ENCODE measurements around the gene SEPTIN7.

The SEPTIN7 gene

DNA sequence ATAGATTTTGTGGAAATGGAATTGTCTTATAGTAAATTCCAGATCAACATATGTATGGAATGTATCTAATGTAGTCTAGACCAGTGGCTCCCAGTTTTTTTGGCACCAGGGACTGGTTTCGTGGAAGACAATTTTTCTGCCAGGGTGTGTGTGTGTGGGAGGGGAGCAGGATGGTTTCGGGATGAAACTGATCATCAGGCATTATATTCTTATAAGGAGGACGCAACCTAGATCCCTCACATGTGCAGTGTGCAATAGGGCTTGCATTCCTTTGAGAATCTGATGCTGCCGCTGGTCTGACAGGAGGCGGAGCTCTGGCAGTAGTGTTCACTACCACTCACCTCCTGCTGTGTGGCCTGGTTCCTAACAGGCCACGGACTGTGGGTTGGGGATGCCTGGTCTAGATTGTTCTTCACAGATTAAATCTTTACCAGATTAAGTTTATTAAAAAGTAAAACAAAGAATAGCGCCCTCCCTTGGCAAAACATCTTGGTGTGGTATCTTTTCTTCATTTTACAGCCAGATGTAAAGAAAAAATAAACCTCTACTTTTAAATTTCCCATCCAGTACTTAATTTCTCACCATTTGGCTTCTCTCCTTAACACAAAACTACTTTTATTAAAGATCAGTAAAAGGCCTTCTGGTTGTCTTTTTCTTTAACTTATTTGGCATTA lies 48.4 kb downstream of the SEPTIN7 start:
- peaks cover 65% of the 10 kb centered on the region for H3K79me2 ChIP-seq (ENCODE audit: insufficient read depth, low read length)
- H4K20me1 ChIP-seq (ENCODE audit: insufficient read depth, low read length) = no peaks in the 10 kb centered on the region
- no peaks in the 10 kb centered on the region for H3K9me2 ChIP-seq (ENCODE audit: low read depth, low read length)

DNA sequence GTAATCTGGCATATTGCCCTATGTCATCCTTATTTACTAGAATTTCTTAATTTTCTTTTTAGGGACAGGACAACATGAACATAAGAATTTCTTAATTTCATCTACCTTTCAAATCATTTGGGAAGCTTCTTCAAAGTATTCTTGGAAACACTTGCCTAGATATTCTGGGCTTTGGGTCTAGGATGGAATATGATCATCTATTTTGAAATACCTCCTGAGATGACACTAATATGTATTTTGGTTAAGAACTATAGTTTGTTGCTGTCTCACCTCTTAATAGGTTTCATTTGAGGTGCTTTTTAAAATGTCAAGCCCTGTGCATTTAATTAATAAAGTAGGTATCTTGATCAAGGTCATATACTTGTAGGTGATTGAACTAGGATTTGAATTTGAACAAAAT lies 49.1 kb downstream of the SEPTIN7 start:
- Histone ChIP-seq H3K9ac (ENCODE audit: low read length) (no peak overlapping the region), H3K9me3 (ENCODE audit: low read length) (peaks cover 9% of the 10 kb centered on the region), H3K79me2 (ENCODE audit: insufficient read depth, low read length) (peaks cover 66% of the 10 kb centered on the region), H3K27ac (ENCODE audit: low read depth, low read length, poor library complexity, severe bottlenecking) (no peak overlapping the region), H4K20me1 (ENCODE audit: insufficient read depth, low read length) (no peaks in the 10 kb centered on the region), H3K4me1 (ENCODE audit: insufficient read depth, low read length, severe bottlenecking) (no peaks in the 10 kb centered on the region), H3K27me3 (ENCODE audit: insufficient read depth, low read length) (no peaks in the 10 kb centered on the region), H3K4me2 (ENCODE audit: low read length) (no peak overlapping the region), H3F3A (ENCODE audit: insufficient read depth, low read length) (no peaks in the 10 kb centered on the region), H2AFZ (ENCODE audit: low read length) (no peak overlapping the region), H3K4me3 (ENCODE audit: low read depth, low read length, poor library complexity, severe bottlenecking) (no peak overlapping the region), H3K36me3 (ENCODE audit: insufficient read depth, low read length) (peaks cover 76% of the 10 kb centered on the region), H3K9me2 (ENCODE audit: low read depth, low read length) (no peaks in the 10 kb centered on the region)
- no peak for TF ChIP-seq EZH2 (IDR thresholded peaks at IDR 0.05; ENCODE audit: borderline replicate concordance, low read length)
- TF ChIP-seq, protein P1, sequence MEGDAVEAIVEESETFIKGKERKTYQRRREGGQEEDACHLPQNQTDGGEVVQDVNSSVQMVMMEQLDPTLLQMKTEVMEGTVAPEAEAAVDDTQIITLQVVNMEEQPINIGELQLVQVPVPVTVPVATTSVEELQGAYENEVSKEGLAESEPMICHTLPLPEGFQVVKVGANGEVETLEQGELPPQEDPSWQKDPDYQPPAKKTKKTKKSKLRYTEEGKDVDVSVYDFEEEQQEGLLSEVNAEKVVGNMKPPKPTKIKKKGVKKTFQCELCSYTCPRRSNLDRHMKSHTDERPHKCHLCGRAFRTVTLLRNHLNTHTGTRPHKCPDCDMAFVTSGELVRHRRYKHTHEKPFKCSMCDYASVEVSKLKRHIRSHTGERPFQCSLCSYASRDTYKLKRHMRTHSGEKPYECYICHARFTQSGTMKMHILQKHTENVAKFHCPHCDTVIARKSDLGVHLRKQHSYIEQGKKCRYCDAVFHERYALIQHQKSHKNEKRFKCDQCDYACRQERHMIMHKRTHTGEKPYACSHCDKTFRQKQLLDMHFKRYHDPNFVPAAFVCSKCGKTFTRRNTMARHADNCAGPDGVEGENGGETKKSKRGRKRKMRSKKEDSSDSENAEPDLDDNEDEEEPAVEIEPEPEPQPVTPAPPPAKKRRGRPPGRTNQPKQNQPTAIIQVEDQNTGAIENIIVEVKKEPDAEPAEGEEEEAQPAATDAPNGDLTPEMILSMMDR (IDR thresholded peaks at IDR 0.05; ENCODE audit: low read length) = no peak

More for the DNA sequence above, 48.4 kb downstream of the SEPTIN7 start:
- TF ChIP-seq, protein P1 (IDR thresholded peaks at IDR 0.05; ENCODE audit: low read length) = peak; percentile 18; the same call in 1 of the 2 replicates
- TF ChIP-seq EZH2 (IDR thresholded peaks at IDR 0.05; ENCODE audit: borderline replicate concordance, low read length) = no peak
- Histone ChIP-seq H3K9me3 (ENCODE audit: low read length) (peaks cover 8% of the 10 kb centered on the region), H3K36me3 (ENCODE audit: insufficient read depth, low read length) (peaks cover 78% of the 10 kb centered on the region), H3K27me3 (ENCODE audit: insufficient read depth, low read length) (no peaks in the 10 kb centered on the region), H3K4me1 (ENCODE audit: insufficient read depth, low read length, severe bottlenecking) (no peaks in the 10 kb centered on the region), H2AFZ (ENCODE audit: low read length) (no peak overlapping the region), H3F3A (ENCODE audit: insufficient read depth, low read length) (no peaks in the 10 kb centered on the region), H3K27ac (ENCODE audit: low read depth, low read length, poor library complexity, severe bottlenecking) (no peak overlapping the region), H3K4me2 (ENCODE audit: low read length) (no peak overlapping the region), H3K4me3 (ENCODE audit: low read depth, low read length, poor library complexity, severe bottlenecking) (no peak overlapping the region), H3K9ac (ENCODE audit: low read length) (no peak overlapping the region)

Measured in OCI-LY1 (cell line).